Upper lobe of left lung (tissue), 6 donors: ENCODE data around the gene RPS14. TPM values are rescaled to one million over a fixed set of nuclear protein-coding genes. Genes with fewer than 3 reads are reported as not detected.

Experiments
- ATAC-seq, 2 donors: fragments of 200-7000 bp; cut with Tn5 transposase; one replicate each; pipeline ENCODE4 v1.9.1; 2022; ENCODE audit warnings: mild to moderate bottlenecking in 2 of 2, moderate library complexity in 2 of 2; ENCODE audit not compliant: low FRiP score in 2 of 2
- DNase-seq, 2 donors: peaks; one replicate each; pipeline ENCODE4 v3.0.0-alpha.2; 2019 to 2020
- H3K27ac ChIP-seq, 4 donors: fragments of 200-600 bp; sonication (generic); one replicate each; pipeline ENCODE4 v1.5.1; 2016 to 2019
- H3K27me3 ChIP-seq, 4 donors: fragments of 200-600 bp; sonication (generic); one replicate each; pipeline ENCODE4 v1.5.1; 2017 to 2019
- H3K36me3 ChIP-seq, 4 donors: fragments of 200-600 bp; sonication (generic); one replicate each; pipeline ENCODE4 v1.5.1; 2016 to 2019
- H3K4me1 ChIP-seq, 4 donors: fragments of 200-600 bp; sonication (generic); one replicate each; pipeline ENCODE4 v1.5.1; 2018 to 2019
- H3K4me3 ChIP-seq, 4 donors: fragments of 200-600 bp; sonication (generic); one replicate each; pipeline ENCODE4 v1.5.1; 2017 to 2019; ENCODE audit warnings: mild to moderate bottlenecking in 2 of 4, moderate library complexity in 1 of 4
- H3K9me3 ChIP-seq, 4 donors: fragments of 200-600 bp; sonication (generic); one replicate each; pipeline ENCODE4 v1.5.1; 2018 to 2019
- CTCF ChIP-seq, 6 experiments: fragments of 450-650 bp in 4 of 6; fragments of 200-600 bp in 2 of 6; sonication (generic) in 2 of 6; IDR thresholded peaks; one replicate each; pipeline ENCODE4 v1.5.1; 2016 to 2019; ENCODE audit warnings: antibody characterized with exemption in 6 of 6
- EP300 ChIP-seq, 4 donors: sonication (generic); formaldehyde crosslinking; IDR thresholded peaks; one replicate each; pipeline ENCODE4 v1.5.1; 2017; ENCODE audit warnings: antibody characterized with exemption in 4 of 4, control low read depth in 2 of 4
- POLR2A ChIP-seq, 4 donors: fragments of 450-650 bp; IDR thresholded peaks; one replicate each; pipeline ENCODE4 v1.5.1; 2016 to 2017; ENCODE audit warnings: antibody characterized with exemption in 4 of 4, mild to moderate bottlenecking in 2 of 4
- POLR2AphosphoS5 ChIP-seq, 2 donors: sonication (generic); formaldehyde crosslinking; IDR thresholded peaks; one replicate each; pipeline ENCODE4 v1.5.1; 2017; ENCODE audit warnings: antibody characterized with exemption in 2 of 2
- WGBS, 2 donors: methylation state at CpG; one replicate each; pipeline ENCODE4 v1.1.5; 2017 to 2018; 5-methylcytosine and 5-hydroxymethylcytosine counted together
- total RNA-seq, 6 donors: library from RNA; depleted of rRNA in 4 of 6; stranded (reverse); fragments of >200 nt in 4 of 6; gene quantifications; one replicate each; pipeline versions ENCODE4 v1.1.0 to v1.2.1, GENCODE V29; 2016 to 2021
- donor health status: DM: no; HTN: no; CAD: no; lungs with moderate emphysema.
- donor health status: DM: no; HTN: yes; CAD: no; lungs with severe emphysema.

RPS14 gene
- total RNA-seq, 6 donors from 2014 or later: 806 to 1,982 (median 1,727) TPM

GRCh38 chr5:150448952-150449516 is 505 bp downstream of the RPS14 start:
- H3K36me3 ChIP-seq: peaks cover 33 to 40% (median 36%) of the 10 kb centered on the region in 4 donors
- H3K9me3 ChIP-seq: no peaks in the 10 kb centered on the region
- DNase-seq: no peak
- peak overlapping the region; percentile 67 to 88 (median 80) for H3K4me3 ChIP-seq
- peaks cover 15 to 29% (median 25%) of the 10 kb centered on the region in 4 donors for H3K4me1 ChIP-seq
- H3K27me3 ChIP-seq: no peaks in the 10 kb centered on the region
- peak overlapping the region; percentile 94 to 99 (median 96) for H3K27ac ChIP-seq
- TF ChIP-seq POLR2AphosphoS5 (IDR thresholded peaks at IDR 0.05): no peak
- no peak for TF ChIP-seq EP300 (IDR thresholded peaks at IDR 0.05)
- no peak for TF ChIP-seq POLR2A (IDR thresholded peaks at IDR 0.05)
- no peak for TF ChIP-seq CTCF (IDR thresholded peaks at IDR 0.05)
- peak; percentile 79 for ATAC-seq
- WGBS, 2 donors: 0% methylated on average over 23 to 31 of the region's 31 CpGs

- DNase-seq (no peak), ATAC-seq (no peak)
- Histone ChIP-seq H3K4me3 (peak overlapping the region; percentile 67 to 88 (median 80)), H3K4me1 (peaks cover 15 to 24% (median 22%) of the 10 kb centered on the region in 4 donors), H3K27ac (peak overlapping the region; percentile 94 to 99 (median 96)), H3K36me3 (peaks cover 35 to 47% (median 43%) of the 10 kb centered on the region in 4 donors), H3K27me3 (no peaks in the 10 kb centered on the region), H3K9me3 (no peaks in the 10 kb centered on the region)
- 16 to 19% methylated on average over 4 of the region's 4 CpGs for WGBS, 2 donors
- TF ChIP-seq CTCF (IDR thresholded peaks at IDR 0.05): no peak
- TF ChIP-seq POLR2A (IDR thresholded peaks at IDR 0.05): no peak
- TF ChIP-seq EP300 (IDR thresholded peaks at IDR 0.05): no peak
- no peak for TF ChIP-seq POLR2AphosphoS5 (IDR thresholded peaks at IDR 0.05)
Measured at GRCh38 chr5:150448334-150448733, 1.2 kb downstream of the RPS14 start.

- 90 to 91% methylated on average over 6 of the region's 6 CpGs for WGBS, 2 donors
- H3K9me3 ChIP-seq: no peaks in the 10 kb centered on the region
- no peak for TF ChIP-seq EP300 (IDR thresholded peaks at IDR 0.05)
- TF ChIP-seq CTCF (IDR thresholded peaks at IDR 0.05): no peak
- TF ChIP-seq POLR2A (IDR thresholded peaks at IDR 0.05): no peak
- TF ChIP-seq POLR2AphosphoS5 (IDR thresholded peaks at IDR 0.05): no peak
- DNase-seq (no peak), ATAC-seq (no peak)
- no peak overlapping the region for H3K27ac ChIP-seq
- H3K4me1 ChIP-seq: peaks cover 15 to 24% (median 22%) of the 10 kb centered on the region in 4 donors
- no peaks in the 10 kb centered on the region for H3K27me3 ChIP-seq
- no peak overlapping the region for H3K4me3 ChIP-seq
- peaks cover 36 to 56% (median 46%) of the 10 kb centered on the region in 4 donors for H3K36me3 ChIP-seq
Measured at GRCh38 chr5:150447188-150447587, 2.4 kb downstream of the RPS14 start.

GRCh38 chr5:150446583-150446982 is 3.0 kb downstream of the RPS14 start:
- Histone ChIP-seq H3K9me3 (no peaks in the 10 kb centered on the region), H3K36me3 (peaks cover 36 to 62% (median 49%) of the 10 kb centered on the region in 4 donors), H3K4me3 (no peak overlapping the region), H3K4me1 (peaks cover 15 to 24% (median 22%) of the 10 kb centered on the region in 4 donors), H3K27ac (no peak overlapping the region), H3K27me3 (no peaks in the 10 kb centered on the region)
- DNase-seq: no peak
- TF ChIP-seq POLR2AphosphoS5 (IDR thresholded peaks at IDR 0.05) (no peak), CTCF (IDR thresholded peaks at IDR 0.05) (no peak), POLR2A (IDR thresholded peaks at IDR 0.05) (no peak), EP300 (IDR thresholded peaks at IDR 0.05) (no peak)
- ATAC-seq: no peak
- WGBS, 2 donors: 92 to 97% methylated on average over 6 of the region's 6 CpGs

GRCh38 chr5:150446088-150446487 is 3.5 kb downstream of the RPS14 start:
- Histone ChIP-seq H3K9me3 (no peaks in the 10 kb centered on the region), H3K27me3 (no peaks in the 10 kb centered on the region), H3K36me3 (peaks cover 36 to 62% (median 50%) of the 10 kb centered on the region in 4 donors), H3K4me3 (no peak overlapping the region), H3K4me1 (peaks cover 15 to 24% (median 22%) of the 10 kb centered on the region in 4 donors), H3K27ac (no peak overlapping the region)
- no peak for ATAC-seq
- DNase-seq: no peak
- 90 to 92% methylated on average over 2 of the region's 2 CpGs for whole genome bisulfite sequencing, 2 donors
- TF ChIP-seq CTCF (IDR thresholded peaks at IDR 0.05) (no peak), POLR2AphosphoS5 (IDR thresholded peaks at IDR 0.05) (no peak), POLR2A (IDR thresholded peaks at IDR 0.05) (no peak), EP300 (IDR thresholded peaks at IDR 0.05) (no peak)
